ENCODE measurements around the gene SMC1B. TPM values are rescaled to one million over a fixed set of nuclear protein-coding genes. Genes with fewer than 3 reads are reported as not detected.

Gene SMC1B
- total RNA-seq, 2 experiments from 2014 or later, result not detected

DNA sequence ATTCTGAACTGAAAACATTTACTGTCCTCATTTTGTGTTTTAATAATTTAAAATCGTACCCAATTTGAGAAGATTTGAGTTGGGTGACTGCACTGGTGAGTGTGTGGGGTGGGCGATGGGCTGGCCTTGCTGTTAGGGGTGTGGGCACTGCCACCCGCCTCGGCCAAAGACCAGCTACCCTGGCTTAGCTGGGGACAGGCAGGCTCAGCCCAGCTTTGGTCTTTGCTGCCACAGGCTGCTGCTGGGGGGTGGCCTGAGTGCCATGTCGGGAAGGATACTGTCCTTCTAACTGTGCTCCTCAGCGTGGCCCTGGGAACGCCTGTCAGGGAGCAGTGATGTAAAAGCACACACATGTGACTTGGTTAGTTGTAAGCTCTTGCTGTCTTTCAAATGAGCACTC, 81.4 kb downstream of the SMC1B start:
- DNase-seq (no peak), ATAC-seq (ENCODE audit: poor library complexity) (no peak)
- H3K4me3 Mint-ChIP-seq, result no peak overlapping the region
- no peaks in the 10 kb centered on the region for H3K27me3 Mint-ChIP-seq
- TF ChIP-seq, protein P1, sequence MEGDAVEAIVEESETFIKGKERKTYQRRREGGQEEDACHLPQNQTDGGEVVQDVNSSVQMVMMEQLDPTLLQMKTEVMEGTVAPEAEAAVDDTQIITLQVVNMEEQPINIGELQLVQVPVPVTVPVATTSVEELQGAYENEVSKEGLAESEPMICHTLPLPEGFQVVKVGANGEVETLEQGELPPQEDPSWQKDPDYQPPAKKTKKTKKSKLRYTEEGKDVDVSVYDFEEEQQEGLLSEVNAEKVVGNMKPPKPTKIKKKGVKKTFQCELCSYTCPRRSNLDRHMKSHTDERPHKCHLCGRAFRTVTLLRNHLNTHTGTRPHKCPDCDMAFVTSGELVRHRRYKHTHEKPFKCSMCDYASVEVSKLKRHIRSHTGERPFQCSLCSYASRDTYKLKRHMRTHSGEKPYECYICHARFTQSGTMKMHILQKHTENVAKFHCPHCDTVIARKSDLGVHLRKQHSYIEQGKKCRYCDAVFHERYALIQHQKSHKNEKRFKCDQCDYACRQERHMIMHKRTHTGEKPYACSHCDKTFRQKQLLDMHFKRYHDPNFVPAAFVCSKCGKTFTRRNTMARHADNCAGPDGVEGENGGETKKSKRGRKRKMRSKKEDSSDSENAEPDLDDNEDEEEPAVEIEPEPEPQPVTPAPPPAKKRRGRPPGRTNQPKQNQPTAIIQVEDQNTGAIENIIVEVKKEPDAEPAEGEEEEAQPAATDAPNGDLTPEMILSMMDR (IDR thresholded peaks at IDR 0.05), result no peak
- intact Hi-C loops (cut with DNase I, micrococcal nuclease), result loop anchor here in 1 of 2 experiments (2.0 kb wide), 1 partner anchor 55 kb away; no protein-coding TSS in a partner anchor
- peaks cover 34% of the 10 kb centered on the region for H3K4me1 Mint-ChIP-seq (ENCODE audit: low read depth)
- H3K9me3 ChIP-seq (ENCODE audit: control insufficient read depth in 1 of 2, insufficient read depth in 1 of 2, low read length in 2 of 2), result no peaks in the 10 kb centered on the region
- H3K27ac ChIP-seq (ENCODE audit: low read depth in 1 of 2, low read length in 2 of 2), result no peak overlapping the region
- no peaks in the 10 kb centered on the region for H3K27me3 ChIP-seq (ENCODE audit: control insufficient read depth in 1 of 2, insufficient read depth in 2 of 2, low read length in 2 of 2)
- POLR2A ChIA-PET, result no interaction called here
- H3K36me3 ChIP-seq (ENCODE audit: insufficient read depth, low read length), result peaks cover 80% of the 10 kb centered on the region
- no peaks in the 10 kb centered on the region for H3K9me3 Mint-ChIP-seq
- peaks cover 8% of the 10 kb centered on the region for H3K4me1 ChIP-seq (ENCODE audit: insufficient read depth, low read length)
- H3K36me3 Mint-ChIP-seq (ENCODE audit: low read depth), result peaks cover 94% of the 10 kb centered on the region
- H3K4me3 ChIP-seq (ENCODE audit: low read length), result no peak overlapping the region
- CTCF ChIA-PET, result no interaction called here
- no peak overlapping the region for H3K27ac Mint-ChIP-seq

DNA sequence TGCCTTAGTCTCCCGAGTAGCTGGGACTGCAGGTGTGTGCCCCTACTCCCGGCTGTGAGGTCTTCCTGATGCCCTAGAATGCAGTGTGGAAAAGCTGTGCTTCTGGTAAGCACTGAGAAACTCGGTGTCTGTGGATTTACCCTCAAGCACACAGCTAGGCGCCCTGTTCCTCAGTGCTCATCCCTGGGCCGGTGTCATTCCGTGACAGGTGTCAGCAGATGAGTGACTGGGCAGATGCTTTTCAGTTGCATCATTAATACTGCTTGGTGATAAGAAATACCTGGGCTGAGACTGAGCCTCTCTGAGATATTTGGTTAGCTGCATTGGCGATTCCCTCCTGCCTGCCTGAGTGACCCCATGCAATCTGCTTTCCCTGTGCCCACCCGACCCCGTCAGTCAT, 81.9 kb downstream of the SMC1B start:
- Mint-ChIP-seq H3K27me3 (no peaks in the 10 kb centered on the region), H3K4me1 (ENCODE audit: low read depth) (peaks cover 29% of the 10 kb centered on the region), H3K27ac (no peak overlapping the region), H3K9me3 (no peaks in the 10 kb centered on the region), H3K36me3 (ENCODE audit: low read depth) (peaks cover 89% of the 10 kb centered on the region), H3K4me3 (no peak overlapping the region)
- Histone ChIP-seq H3K9me3 (ENCODE audit: control insufficient read depth in 1 of 2, insufficient read depth in 1 of 2, low read length in 2 of 2) (no peaks in the 10 kb centered on the region), H3K27ac (ENCODE audit: low read depth in 1 of 2, low read length in 2 of 2) (no peak overlapping the region), H3K4me1 (ENCODE audit: insufficient read depth, low read length) (peaks cover 5% of the 10 kb centered on the region), H3K36me3 (ENCODE audit: insufficient read depth, low read length) (peaks cover 76% of the 10 kb centered on the region), H3K4me3 (ENCODE audit: low read length) (no peak overlapping the region), H3K27me3 (ENCODE audit: control insufficient read depth in 1 of 2, insufficient read depth in 2 of 2, low read length in 2 of 2) (no peaks in the 10 kb centered on the region)
- intact Hi-C loops (cut with DNase I, micrococcal nuclease), result no loop called here
- ChIA-PET POLR2A (no interaction called here), CTCF (no interaction called here)
- TF ChIP-seq, protein P1 (IDR thresholded peaks at IDR 0.05), result no peak
- DNase-seq, result no peak
- no peak for ATAC-seq (ENCODE audit: poor library complexity)

DNA sequence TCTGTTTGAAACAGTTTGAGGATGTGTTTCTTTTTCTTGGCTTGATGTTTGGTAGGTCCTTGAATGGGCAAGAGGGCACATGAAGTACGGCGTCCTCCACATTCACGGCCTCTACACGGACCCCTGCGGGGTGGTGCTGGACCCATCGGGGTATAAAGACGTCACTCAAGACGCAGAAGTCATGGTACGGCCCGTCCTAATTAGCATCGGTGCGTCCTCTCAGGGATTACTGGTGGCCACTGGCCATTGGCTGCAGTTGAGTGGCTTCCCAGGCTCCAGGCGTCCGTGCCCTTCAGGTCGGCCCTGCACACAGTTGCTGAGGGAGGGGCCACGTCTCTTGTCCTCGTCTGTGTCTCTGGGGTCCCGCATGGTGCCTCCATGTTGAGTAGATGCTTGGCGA, 82.9 kb downstream of the SMC1B start:
- Mint-ChIP-seq H3K4me1 (ENCODE audit: low read depth) (peaks cover 23% of the 10 kb centered on the region), H3K9me3 (no peaks in the 10 kb centered on the region), H3K4me3 (no peak overlapping the region), H3K27ac (peak overlapping the region; percentile 21), H3K36me3 (ENCODE audit: low read depth) (peaks cover 88% of the 10 kb centered on the region), H3K27me3 (no peaks in the 10 kb centered on the region)
- peaks cover 75% of the 10 kb centered on the region for H3K36me3 ChIP-seq (ENCODE audit: insufficient read depth, low read length)
- no peaks in the 10 kb centered on the region for H3K27me3 ChIP-seq (ENCODE audit: control insufficient read depth in 1 of 2, insufficient read depth in 2 of 2, low read length in 2 of 2)
- TF ChIP-seq, protein P1 (IDR thresholded peaks at IDR 0.05), result no peak
- DNase-seq (no peak), ATAC-seq (ENCODE audit: poor library complexity) (no peak)
- intact Hi-C loops (cut with DNase I, micrococcal nuclease), result no loop called here
- no peak overlapping the region for H3K27ac ChIP-seq (ENCODE audit: low read depth in 1 of 2, low read length in 2 of 2)
- peaks cover 6% of the 10 kb centered on the region for H3K4me1 ChIP-seq (ENCODE audit: insufficient read depth, low read length)
- H3K9me3 ChIP-seq (ENCODE audit: control insufficient read depth in 1 of 2, insufficient read depth in 1 of 2, low read length in 2 of 2), result no peaks in the 10 kb centered on the region
- POLR2A ChIA-PET, result no interaction called here
- no peak overlapping the region for H3K4me3 ChIP-seq (ENCODE audit: low read length)
- CTCF ChIA-PET, result no interaction called here
